ENCODE measurements around the gene TBC1D1.

GRCh38 chr4:37951461-37952352 lies 60.8 kb downstream of the TBC1D1 start:
- TF ChIP-seq CTCF (optimal IDR thresholded peaks at IDR 0.05 in 1 of 3, IDR thresholded peaks at IDR 0.05 in 1 of 3, conservative IDR thresholded peaks at IDR 0.05 in 1 of 3; ENCODE audit: extremely low read depth in 1 of 3, insufficient read depth in 2 of 3, low read length in 3 of 3) (no peak), EZH2 (IDR thresholded peaks at IDR 0.05; ENCODE audit: low read length) (no peak)

Data from keratinocyte (primary cell).